Measurements from ENCODE around the gene GPC3. TPM values are rescaled to one million over a fixed set of nuclear protein-coding genes. Genes with fewer than 3 reads are reported as not detected.

Gene GPC3
- total RNA-seq, 1 experiment from 2014 or later: 0.98 TPM

- TF ChIP-seq CBX3 (IDR thresholded peaks at IDR 0.05; ENCODE audit: low read depth) (no peak), FOSL1 (IDR thresholded peaks at IDR 0.05; ENCODE audit: low read depth) (no peak), CTCF (IDR thresholded peaks at IDR 0.05 in 2 of 3, conservative IDR thresholded peaks at IDR 0.05 in 1 of 3; ENCODE audit: borderline replicate concordance in 1 of 3, insufficient read depth in 1 of 3, low read depth in 2 of 3, low read length in 2 of 3) (no peak), POLR2AphosphoS5 (IDR thresholded peaks at IDR 0.05; ENCODE audit: low read depth, low read length) (no peak)
- TF ChIP-seq, protein P1, sequence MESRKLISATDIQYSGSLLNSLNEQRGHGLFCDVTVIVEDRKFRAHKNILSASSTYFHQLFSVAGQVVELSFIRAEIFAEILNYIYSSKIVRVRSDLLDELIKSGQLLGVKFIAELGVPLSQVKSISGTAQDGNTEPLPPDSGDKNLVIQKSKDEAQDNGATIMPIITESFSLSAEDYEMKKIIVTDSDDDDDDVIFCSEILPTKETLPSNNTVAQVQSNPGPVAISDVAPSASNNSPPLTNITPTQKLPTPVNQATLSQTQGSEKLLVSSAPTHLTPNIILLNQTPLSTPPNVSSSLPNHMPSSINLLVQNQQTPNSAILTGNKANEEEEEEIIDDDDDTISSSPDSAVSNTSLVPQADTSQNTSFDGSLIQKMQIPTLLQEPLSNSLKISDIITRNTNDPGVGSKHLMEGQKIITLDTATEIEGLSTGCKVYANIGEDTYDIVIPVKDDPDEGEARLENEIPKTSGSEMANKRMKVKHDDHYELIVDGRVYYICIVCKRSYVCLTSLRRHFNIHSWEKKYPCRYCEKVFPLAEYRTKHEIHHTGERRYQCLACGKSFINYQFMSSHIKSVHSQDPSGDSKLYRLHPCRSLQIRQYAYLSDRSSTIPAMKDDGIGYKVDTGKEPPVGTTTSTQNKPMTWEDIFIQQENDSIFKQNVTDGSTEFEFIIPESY (IDR thresholded peaks at IDR 0.05; ENCODE audit: extremely low read depth, insufficient replicate concordance, low read length): no peak
Measured at GRCh38 chrX:133726642-133727041, 258.8 kb downstream of the GPC3 start (continued).

- POLR2A ChIA-PET: no interaction called here
- no peak overlapping the region for H3K4me3 ChIP-seq (replicated peaks in 1 of 2; ENCODE audit: low read depth in 1 of 2, low read length in 2 of 2)
- no peak overlapping the region for H2AFZ ChIP-seq (ENCODE audit: low read depth, low read length, poor library complexity, severe bottlenecking)
- intact Hi-C loops (cut with micrococcal nuclease): no loop called here
- H3K36me3 ChIP-seq (ENCODE audit: control insufficient read depth in 1 of 2, insufficient read depth in 2 of 2, low read length in 2 of 2): no peaks in the 10 kb centered on the region
- peak overlapping the region; percentile 55; the same call in 1 of the 2 replicates for H3K27ac ChIP-seq (ENCODE audit: low read depth, low read length)
- H3K9ac ChIP-seq (ENCODE audit: low read length): 0 out of 2 replicates have a peak overlapping the region, but pooled peaks have one; percentile 14
- TF ChIP-seq EGR1 (IDR thresholded peaks at IDR 0.05; ENCODE audit: low read depth) (no peak), FOSL1 (IDR thresholded peaks at IDR 0.05; ENCODE audit: low read depth) (peak; percentile 63), JUND (IDR thresholded peaks at IDR 0.05) (peak; percentile 48; the same call in 1 of the 2 replicates)
- no TSS peak for BruUV-seq (replicated peaks)
- no peaks in the 10 kb centered on the region for H3K27me3 ChIP-seq (ENCODE audit: insufficient read depth, low read length)
- H3K9me3 ChIP-seq (ENCODE audit: control insufficient read depth in 1 of 2, insufficient read depth in 1 of 2, low read depth in 1 of 2, low read length in 2 of 2): no peaks in the 10 kb centered on the region
- H3K4me2 ChIP-seq (ENCODE audit: low read length): peak overlapping the region; percentile 53
- CTCF ChIA-PET: no interaction called here
- no peaks in the 10 kb centered on the region for H3K79me2 ChIP-seq (ENCODE audit: insufficient read depth, low read length)
- peak; percentile 27 for DNase-seq (ENCODE audit: low read depth, low spot score)
- no peaks in the 10 kb centered on the region for H3K9me2 ChIP-seq (ENCODE audit: insufficient read depth)
- peak; percentile 69 for ATAC-seq
- no peaks in the 10 kb centered on the region for H4K20me1 ChIP-seq (ENCODE audit: insufficient read depth)
- H3K4me1 ChIP-seq (ENCODE audit: control insufficient read depth in 1 of 2, insufficient read depth in 2 of 2, low read length in 2 of 2): peaks cover 9 to 14% of the 10 kb centered on the region in 2 experiments; a peak in 3 of 4 replicates
- RAD21 ChIA-PET (ENCODE audit: low non-redundant PET in 1 of 2, low total read pairs in 2 of 2, uncharacterized antibody in 2 of 2, unreplicated experiment in 2 of 2): no interaction called here
Measured at GRCh38 chrX:133726211-133726630, 259.2 kb downstream of the GPC3 start.
